ENCODE data around the gene SFI1. TPM values are rescaled to one million over a fixed set of nuclear protein-coding genes. Genes with fewer than 3 reads are reported as not detected.

SFI1 gene
- total RNA-seq, 1 experiment from 2014 or later: 53.1 TPM

DNA sequence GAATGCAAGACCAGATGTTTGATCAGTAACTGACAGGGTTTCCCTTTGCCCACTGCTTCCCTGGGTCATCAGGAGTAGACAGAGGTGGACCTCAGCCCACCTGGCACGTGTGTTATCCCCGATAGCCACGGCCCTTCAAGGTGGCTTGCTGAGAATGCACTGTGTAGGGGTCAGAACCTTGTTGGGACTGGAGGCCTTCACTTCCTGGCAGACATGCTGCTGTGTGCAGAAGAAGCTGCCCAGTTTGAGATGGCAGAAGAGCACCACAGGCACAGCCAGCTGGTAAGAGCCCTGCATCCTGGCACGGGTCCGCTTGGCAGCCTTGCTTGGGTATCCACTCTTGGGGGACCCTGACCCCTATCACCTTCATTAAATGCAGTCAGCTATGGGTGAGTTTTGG is 81.8 kb downstream of the SFI1 start:
- Histone ChIP-seq H3K9me2 (ENCODE audit: insufficient read depth) (no peaks in the 10 kb centered on the region), H3K4me2 (ENCODE audit: low read length) (no peak overlapping the region), H4K20me1 (ENCODE audit: insufficient read depth) (no peaks in the 10 kb centered on the region), H3K27ac (ENCODE audit: low read depth, low read length) (no peak overlapping the region), H3K36me3 (ENCODE audit: control insufficient read depth in 1 of 2, insufficient read depth in 2 of 2, low read length in 2 of 2) (peaks cover 7 to 9% of the 10 kb centered on the region in 2 experiments; a peak in 3 of 4 replicates), H3K79me2 (ENCODE audit: insufficient read depth, low read length) (no peaks in the 10 kb centered on the region), H3K27me3 (ENCODE audit: insufficient read depth, low read length) (no peaks in the 10 kb centered on the region), H3K4me3 (replicated peaks in 1 of 2; ENCODE audit: low read depth in 1 of 2, low read length in 2 of 2) (no peak overlapping the region), H3K4me1 (ENCODE audit: control insufficient read depth in 1 of 2, insufficient read depth in 2 of 2, low read length in 2 of 2) (no peaks in the 10 kb centered on the region), H3K9me3 (ENCODE audit: control insufficient read depth in 1 of 2, insufficient read depth in 1 of 2, low read depth in 1 of 2, low read length in 2 of 2) (no peaks in the 10 kb centered on the region), H3K9ac (ENCODE audit: low read length) (no peak overlapping the region), H2AFZ (ENCODE audit: low read depth, low read length, poor library complexity, severe bottlenecking) (no peak overlapping the region)
- no peak for ATAC-seq
- ChIA-PET CTCF (no interaction called here), RAD21 (ENCODE audit: low non-redundant PET in 1 of 2, low total read pairs in 2 of 2, uncharacterized antibody in 2 of 2, unreplicated experiment in 2 of 2) (no interaction called here), POLR2A (no interaction called here)
- DNase-seq (ENCODE audit: low read depth, low spot score): no peak
- TF ChIP-seq JUND (IDR thresholded peaks at IDR 0.05) (no peak), EZH2phosphoT487 (IDR thresholded peaks at IDR 0.05; ENCODE audit: borderline replicate concordance) (no peak), POLR2AphosphoS5 (IDR thresholded peaks at IDR 0.05; ENCODE audit: low read depth, low read length) (no peak), POLR2A (IDR thresholded peaks at IDR 0.05; ENCODE audit: borderline replicate concordance, extremely low read depth, insufficient read depth, insufficient read length) (no peak), ZNF274 (IDR thresholded peaks at IDR 0.05; ENCODE audit: low read depth, low read length) (no peak), SRF (IDR thresholded peaks at IDR 0.05; ENCODE audit: low read depth) (no peak), CBX3 (IDR thresholded peaks at IDR 0.05; ENCODE audit: low read depth) (no peak)
- TF ChIP-seq, protein P1, sequence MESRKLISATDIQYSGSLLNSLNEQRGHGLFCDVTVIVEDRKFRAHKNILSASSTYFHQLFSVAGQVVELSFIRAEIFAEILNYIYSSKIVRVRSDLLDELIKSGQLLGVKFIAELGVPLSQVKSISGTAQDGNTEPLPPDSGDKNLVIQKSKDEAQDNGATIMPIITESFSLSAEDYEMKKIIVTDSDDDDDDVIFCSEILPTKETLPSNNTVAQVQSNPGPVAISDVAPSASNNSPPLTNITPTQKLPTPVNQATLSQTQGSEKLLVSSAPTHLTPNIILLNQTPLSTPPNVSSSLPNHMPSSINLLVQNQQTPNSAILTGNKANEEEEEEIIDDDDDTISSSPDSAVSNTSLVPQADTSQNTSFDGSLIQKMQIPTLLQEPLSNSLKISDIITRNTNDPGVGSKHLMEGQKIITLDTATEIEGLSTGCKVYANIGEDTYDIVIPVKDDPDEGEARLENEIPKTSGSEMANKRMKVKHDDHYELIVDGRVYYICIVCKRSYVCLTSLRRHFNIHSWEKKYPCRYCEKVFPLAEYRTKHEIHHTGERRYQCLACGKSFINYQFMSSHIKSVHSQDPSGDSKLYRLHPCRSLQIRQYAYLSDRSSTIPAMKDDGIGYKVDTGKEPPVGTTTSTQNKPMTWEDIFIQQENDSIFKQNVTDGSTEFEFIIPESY (IDR thresholded peaks at IDR 0.05; ENCODE audit: extremely low read depth, insufficient replicate concordance, low read length): no peak
- TF ChIP-seq, protein P2, sequence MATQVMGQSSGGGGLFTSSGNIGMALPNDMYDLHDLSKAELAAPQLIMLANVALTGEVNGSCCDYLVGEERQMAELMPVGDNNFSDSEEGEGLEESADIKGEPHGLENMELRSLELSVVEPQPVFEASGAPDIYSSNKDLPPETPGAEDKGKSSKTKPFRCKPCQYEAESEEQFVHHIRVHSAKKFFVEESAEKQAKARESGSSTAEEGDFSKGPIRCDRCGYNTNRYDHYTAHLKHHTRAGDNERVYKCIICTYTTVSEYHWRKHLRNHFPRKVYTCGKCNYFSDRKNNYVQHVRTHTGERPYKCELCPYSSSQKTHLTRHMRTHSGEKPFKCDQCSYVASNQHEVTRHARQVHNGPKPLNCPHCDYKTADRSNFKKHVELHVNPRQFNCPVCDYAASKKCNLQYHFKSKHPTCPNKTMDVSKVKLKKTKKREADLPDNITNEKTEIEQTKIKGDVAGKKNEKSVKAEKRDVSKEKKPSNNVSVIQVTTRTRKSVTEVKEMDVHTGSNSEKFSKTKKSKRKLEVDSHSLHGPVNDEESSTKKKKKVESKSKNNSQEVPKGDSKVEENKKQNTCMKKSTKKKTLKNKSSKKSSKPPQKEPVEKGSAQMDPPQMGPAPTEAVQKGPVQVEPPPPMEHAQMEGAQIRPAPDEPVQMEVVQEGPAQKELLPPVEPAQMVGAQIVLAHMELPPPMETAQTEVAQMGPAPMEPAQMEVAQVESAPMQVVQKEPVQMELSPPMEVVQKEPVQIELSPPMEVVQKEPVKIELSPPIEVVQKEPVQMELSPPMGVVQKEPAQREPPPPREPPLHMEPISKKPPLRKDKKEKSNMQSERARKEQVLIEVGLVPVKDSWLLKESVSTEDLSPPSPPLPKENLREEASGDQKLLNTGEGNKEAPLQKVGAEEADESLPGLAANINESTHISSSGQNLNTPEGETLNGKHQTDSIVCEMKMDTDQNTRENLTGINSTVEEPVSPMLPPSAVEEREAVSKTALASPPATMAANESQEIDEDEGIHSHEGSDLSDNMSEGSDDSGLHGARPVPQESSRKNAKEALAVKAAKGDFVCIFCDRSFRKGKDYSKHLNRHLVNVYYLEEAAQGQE (IDR thresholded peaks at IDR 0.05; ENCODE audit: low read depth): no peak
- TF ChIP-seq, protein P3, sequence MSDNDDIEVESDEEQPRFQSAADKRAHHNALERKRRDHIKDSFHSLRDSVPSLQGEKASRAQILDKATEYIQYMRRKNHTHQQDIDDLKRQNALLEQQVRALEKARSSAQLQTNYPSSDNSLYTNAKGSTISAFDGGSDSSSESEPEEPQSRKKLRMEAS (IDR thresholded peaks at IDR 0.05): no peak
- TF ChIP-seq, protein P4, sequence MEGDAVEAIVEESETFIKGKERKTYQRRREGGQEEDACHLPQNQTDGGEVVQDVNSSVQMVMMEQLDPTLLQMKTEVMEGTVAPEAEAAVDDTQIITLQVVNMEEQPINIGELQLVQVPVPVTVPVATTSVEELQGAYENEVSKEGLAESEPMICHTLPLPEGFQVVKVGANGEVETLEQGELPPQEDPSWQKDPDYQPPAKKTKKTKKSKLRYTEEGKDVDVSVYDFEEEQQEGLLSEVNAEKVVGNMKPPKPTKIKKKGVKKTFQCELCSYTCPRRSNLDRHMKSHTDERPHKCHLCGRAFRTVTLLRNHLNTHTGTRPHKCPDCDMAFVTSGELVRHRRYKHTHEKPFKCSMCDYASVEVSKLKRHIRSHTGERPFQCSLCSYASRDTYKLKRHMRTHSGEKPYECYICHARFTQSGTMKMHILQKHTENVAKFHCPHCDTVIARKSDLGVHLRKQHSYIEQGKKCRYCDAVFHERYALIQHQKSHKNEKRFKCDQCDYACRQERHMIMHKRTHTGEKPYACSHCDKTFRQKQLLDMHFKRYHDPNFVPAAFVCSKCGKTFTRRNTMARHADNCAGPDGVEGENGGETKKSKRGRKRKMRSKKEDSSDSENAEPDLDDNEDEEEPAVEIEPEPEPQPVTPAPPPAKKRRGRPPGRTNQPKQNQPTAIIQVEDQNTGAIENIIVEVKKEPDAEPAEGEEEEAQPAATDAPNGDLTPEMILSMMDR (IDR thresholded peaks at IDR 0.05 in 2 of 3, conservative IDR thresholded peaks at IDR 0.05 in 1 of 3; ENCODE audit: borderline replicate concordance in 1 of 3, insufficient read depth in 1 of 3, low read depth in 2 of 3, low read length in 2 of 3): no peak
- intact Hi-C loops (cut with micrococcal nuclease): no loop called here
- no TSS peak for BruUV-seq (replicated peaks)

Measured in HCT116 (cell line).